Measurements from ENCODE around the gene CADPS.

CADPS gene

GRCh38 chr3:62502315-62503300 is 372.6 kb downstream of the CADPS start:
- DNase-seq (ENCODE audit: low read depth), result no peak

GRCh38 chr3:62501289-62501668 is 373.9 kb downstream of the CADPS start:
- no peak for DNase-seq (ENCODE audit: low read depth)

GRCh38 chr3:62500556-62501288 is 374.5 kb downstream of the CADPS start:
- DNase-seq (ENCODE audit: low read depth), result no peak

DNA sequence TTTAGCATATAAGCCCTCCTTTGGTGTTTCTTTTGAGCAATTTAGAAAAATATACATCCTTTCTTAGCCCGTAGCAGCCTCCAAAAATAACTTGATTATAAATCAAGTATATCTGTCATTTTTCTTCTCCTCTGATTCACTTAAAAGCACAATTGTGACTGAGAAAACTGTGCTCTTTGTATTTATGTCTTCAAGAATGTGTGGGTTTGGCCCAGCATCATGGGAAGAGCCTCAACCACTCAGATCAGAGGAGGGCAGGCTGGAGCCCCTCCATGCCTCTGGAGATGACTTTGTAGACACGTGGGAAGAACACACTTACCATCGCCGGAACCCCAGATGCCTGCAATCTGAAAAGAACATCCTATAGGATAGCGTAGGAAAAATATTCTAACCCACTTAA is 378.1 kb downstream of the CADPS start:
- no peak for DNase-seq (ENCODE audit: low read depth)

- no peak for DNase-seq (ENCODE audit: low read depth)
Observed at GRCh38 chr3:62496503-62496902, 378.7 kb downstream of the CADPS start.

DNA sequence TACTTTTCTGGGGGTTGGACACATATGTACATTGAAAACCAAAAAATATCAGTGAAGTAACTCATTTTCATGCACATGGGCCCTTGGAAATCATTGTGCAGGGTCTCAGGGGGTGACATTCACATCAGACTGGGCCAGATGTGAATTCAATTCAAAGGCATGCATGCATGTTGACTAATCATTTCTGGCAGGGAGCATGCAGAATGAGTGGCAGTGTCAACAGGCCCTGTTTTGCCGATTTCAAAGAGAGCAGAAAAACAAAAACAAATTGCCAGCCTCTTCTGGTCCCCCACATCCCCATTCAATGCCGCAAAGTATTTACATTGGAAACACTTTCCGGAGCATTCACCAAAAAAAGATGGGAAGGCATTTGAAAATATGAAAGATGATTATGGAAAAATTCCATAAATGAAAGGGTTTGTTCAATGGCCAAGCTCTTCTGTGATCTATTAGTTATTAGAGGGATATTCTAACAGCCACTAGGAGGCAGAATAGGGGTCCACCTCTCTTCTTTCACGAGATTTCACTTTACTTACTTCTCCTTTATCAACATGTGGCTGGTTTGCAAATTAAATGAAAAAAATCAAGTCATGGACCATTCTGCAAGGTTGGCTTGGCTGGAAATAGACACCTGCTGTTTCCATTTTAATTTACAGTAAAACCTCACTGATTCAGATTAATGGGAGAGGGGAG is 382.0 kb downstream of the CADPS start:
- no peak for DNase-seq (ENCODE audit: low read depth)

DNA sequence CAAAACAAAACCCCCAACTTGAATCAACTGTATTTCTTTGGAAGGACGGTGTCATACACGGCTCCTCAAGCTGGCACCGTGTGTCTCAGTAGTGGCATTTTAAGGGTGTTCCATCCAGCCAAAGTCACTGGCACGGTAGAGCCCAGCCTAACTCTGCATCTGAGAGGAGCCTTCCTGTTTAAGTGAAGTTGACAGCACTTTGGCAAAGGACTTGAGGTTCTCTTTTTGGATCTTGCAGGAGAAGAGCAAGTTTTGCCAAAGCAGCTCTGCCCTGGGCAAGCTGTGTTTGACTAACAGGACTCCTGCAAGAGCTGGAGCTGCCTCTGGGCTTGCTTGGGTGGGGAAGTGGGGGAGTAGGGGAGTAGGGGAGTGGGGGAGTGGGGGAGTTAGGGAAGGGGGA is 392.3 kb downstream of the CADPS start:
- no peak for DNase-seq (ENCODE audit: low read depth)

GRCh38 chr3:62481962-62482361 is 393.3 kb downstream of the CADPS start:
- DNase-seq (ENCODE audit: low read depth), result no peak

GRCh38 chr3:62480056-62480455 is 395.2 kb downstream of the CADPS start:
- DNase-seq (ENCODE audit: low read depth), result no peak

DNA sequence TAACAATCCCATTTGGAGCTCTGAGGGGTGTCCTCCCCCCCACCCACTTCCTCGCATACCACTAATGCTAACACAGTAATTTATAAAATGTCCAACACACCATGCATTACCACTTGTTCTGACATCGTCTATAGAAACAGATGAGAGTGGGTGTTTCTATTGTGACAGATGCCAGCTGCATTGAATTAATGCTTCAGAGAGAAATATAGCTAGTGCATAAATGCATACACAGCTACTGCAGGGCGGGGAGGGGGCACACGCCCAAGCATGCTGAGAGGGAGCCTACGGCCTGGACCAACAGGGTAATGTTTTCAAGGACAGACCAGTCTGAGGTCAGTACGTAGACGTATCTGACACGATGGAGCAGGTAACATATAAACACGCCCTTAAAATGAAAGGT is 395.9 kb downstream of the CADPS start:
- DNase-seq (ENCODE audit: low read depth), result no peak

GRCh38 chr3:62475306-62475705 is 399.9 kb downstream of the CADPS start:
- DNase-seq (ENCODE audit: low read depth), result no peak

- no peak for DNase-seq (ENCODE audit: low read depth)
Observed at GRCh38 chr3:62467966-62468722, 407.1 kb downstream of the CADPS start.

DNA sequence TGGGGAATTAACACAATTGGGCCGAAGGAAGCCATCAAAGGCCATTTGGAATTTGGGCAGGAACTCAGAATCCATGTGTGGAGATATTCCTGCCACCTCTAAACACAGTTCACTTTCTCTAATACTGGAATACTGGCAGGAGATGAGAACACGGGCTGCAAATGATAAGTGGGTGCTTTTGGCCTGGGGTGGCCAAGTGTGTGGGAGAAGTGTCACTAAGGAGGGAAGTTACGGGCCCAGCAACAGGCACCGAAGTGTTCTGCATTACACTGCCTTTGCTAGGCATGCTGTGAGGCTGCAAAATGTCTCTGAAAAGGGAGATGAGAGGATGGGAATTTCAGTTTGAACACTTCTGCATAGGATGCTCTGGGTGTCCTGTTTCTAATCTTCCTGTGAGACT is 412.4 kb downstream of the CADPS start:
- DNase-seq (ENCODE audit: low read depth), result no peak

GRCh38 chr3:62462104-62462762 is 413.0 kb downstream of the CADPS start:
- DNase-seq (ENCODE audit: low read depth), result no peak

- no peak for DNase-seq (ENCODE audit: low read depth)
Observed at GRCh38 chr3:62454916-62455315, 420.3 kb downstream of the CADPS start.

GRCh38 chr3:62453448-62453847 is 421.8 kb downstream of the CADPS start:
- DNase-seq (ENCODE audit: low read depth), result no peak

DNA sequence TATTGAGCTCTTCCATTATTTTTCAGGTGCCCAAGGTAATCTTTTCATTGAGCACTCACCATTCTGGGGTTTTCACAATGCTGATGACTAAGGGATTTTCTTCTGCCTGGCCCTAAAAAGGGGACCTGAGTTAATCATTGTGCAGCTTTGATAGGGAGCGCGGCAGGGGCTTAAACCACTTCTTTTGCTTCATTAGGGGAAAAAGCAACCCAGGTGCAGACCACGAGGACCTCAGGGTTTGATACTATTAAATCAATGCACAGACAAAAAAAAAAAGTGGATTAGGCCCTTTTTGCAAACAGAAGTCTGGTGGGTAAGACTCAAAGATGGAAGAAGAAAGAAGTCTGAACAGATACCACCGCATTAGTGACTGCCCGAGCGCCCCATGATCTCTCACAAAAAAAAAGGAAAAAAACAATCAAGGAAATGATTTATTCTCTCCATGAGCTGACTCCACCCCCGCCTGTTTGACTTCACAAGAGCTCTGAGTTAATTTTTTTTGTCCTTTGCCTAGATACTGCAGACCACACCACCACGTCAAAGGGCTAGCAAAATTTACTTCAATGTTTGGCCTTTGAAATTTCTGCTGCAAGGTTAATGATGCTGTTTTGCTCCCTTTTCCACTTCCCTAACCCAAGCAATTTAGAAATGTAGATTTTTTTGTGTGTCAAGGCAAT is 423.9 kb downstream of the CADPS start:
- no peak for DNase-seq (ENCODE audit: low read depth)

DNA sequence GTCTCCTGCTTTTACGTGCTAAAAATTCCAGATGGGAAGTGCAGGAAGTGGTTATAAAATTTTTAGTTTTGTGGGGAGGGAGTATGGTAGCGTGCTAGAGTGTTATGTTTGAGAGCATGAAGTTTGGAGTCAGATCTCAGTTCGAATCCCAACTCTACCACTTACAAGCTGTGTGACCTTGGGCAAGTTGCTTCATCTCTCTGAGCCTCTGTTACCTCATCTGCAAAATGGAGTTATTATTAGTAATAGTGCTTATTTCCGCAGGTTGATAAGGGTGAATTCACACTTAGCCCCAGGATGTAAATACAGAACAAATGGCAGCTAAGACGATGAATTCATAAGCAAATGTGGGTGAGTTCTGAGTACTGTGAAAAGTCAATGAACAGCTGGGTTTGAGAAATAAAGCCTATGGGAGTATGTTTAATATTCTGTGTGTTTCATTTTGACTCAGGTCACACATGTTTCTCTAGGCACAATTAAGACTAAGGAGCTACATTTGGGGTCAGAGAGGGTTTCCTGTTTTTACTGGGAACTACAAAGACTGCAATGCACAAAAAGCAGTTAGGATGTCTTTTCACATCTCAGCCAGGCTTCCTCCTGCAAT is 428.8 kb downstream of the CADPS start:
- no peak for DNase-seq (ENCODE audit: low read depth)

GRCh38 chr3:62445275-62445674 is 429.9 kb downstream of the CADPS start:
- DNase-seq (ENCODE audit: low read depth), result no peak

- no peak for DNase-seq (ENCODE audit: low read depth)
Observed at GRCh38 chr3:62439978-62440377, 435.2 kb downstream of the CADPS start.
